Measurements from ENCODE around the gene TMEM266.

The TMEM266 gene

GRCh38 chr15:76192715-76193114 is 132.9 kb downstream of the TMEM266 start:
- Histone ChIP-seq H3K27me3 (replicated peaks; ENCODE audit: control insufficient read depth, insufficient read depth, low read length) (no peaks in the 10 kb centered on the region), H3K4me3 (replicated peaks; ENCODE audit: low read depth, low read length) (no peak overlapping the region), H3K36me3 (ENCODE audit: control insufficient read depth, insufficient read depth, low read length) (no peaks in the 10 kb centered on the region)
- TF ChIP-seq, protein P1, sequence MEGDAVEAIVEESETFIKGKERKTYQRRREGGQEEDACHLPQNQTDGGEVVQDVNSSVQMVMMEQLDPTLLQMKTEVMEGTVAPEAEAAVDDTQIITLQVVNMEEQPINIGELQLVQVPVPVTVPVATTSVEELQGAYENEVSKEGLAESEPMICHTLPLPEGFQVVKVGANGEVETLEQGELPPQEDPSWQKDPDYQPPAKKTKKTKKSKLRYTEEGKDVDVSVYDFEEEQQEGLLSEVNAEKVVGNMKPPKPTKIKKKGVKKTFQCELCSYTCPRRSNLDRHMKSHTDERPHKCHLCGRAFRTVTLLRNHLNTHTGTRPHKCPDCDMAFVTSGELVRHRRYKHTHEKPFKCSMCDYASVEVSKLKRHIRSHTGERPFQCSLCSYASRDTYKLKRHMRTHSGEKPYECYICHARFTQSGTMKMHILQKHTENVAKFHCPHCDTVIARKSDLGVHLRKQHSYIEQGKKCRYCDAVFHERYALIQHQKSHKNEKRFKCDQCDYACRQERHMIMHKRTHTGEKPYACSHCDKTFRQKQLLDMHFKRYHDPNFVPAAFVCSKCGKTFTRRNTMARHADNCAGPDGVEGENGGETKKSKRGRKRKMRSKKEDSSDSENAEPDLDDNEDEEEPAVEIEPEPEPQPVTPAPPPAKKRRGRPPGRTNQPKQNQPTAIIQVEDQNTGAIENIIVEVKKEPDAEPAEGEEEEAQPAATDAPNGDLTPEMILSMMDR (IDR thresholded peaks at IDR 0.05; ENCODE audit: insufficient read depth, low read length, poor library complexity, severe bottlenecking), result no peak
- no peak for DNase-seq (ENCODE audit: extremely low read depth, insufficient read length)

GRCh38 chr15:76193934-76194333 is 134.1 kb downstream of the TMEM266 start:
- DNase-seq (ENCODE audit: extremely low read depth, insufficient read length), result no peak
- Histone ChIP-seq H3K27me3 (replicated peaks; ENCODE audit: control insufficient read depth, insufficient read depth, low read length) (no peaks in the 10 kb centered on the region), H3K36me3 (ENCODE audit: control insufficient read depth, insufficient read depth, low read length) (no peaks in the 10 kb centered on the region), H3K4me3 (replicated peaks; ENCODE audit: low read depth, low read length) (no peak overlapping the region)
- TF ChIP-seq, protein P1 (IDR thresholded peaks at IDR 0.05; ENCODE audit: insufficient read depth, low read length, poor library complexity, severe bottlenecking), result no peak

DNA sequence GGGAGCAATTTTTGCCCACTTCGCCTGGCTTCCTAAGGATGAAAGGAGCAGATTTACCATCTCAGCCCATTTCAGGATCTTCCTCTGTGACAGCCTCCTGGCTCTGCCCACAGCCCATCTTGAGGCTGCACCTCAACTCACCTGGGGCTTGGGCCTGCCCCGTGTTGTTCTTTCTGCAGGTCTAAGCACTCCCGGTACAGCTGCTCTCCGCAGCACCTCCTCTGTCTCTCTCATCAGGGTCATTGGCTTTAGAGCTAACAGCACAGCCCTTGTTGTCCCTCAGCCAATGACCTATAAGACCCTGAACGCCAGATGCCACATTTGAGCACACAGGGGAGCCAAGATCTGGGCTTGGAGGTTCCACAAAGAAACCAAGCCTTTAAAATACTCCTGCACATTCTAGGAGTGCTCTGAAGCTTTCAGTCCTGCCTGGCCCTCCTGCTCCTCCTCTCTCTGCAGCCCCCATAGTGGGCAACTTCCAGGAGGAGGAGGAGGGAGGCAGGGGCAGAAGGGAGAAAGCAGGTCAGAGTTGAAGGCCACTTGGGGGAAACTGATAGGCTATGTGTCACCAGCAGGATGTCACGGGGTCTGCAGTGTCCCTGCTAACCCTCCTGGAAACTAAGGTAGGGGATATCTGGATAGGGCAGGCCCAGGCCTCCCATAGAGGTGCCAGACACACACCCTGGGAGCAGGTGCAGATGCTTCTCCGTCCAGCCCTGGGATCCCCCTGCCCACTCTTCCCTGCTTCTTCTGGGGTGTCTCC is 135.9 kb downstream of the TMEM266 start:
- DNase-seq (ENCODE audit: extremely low read depth, insufficient read length), result no peak
- H3K36me3 ChIP-seq (ENCODE audit: control insufficient read depth, insufficient read depth, low read length), result peaks cover 2% of the 10 kb centered on the region; the same call in 1 of the 2 replicates
- no peak overlapping the region for H3K4me3 ChIP-seq (replicated peaks; ENCODE audit: low read depth, low read length)
- H3K27me3 ChIP-seq (replicated peaks; ENCODE audit: control insufficient read depth, insufficient read depth, low read length), result no peaks in the 10 kb centered on the region
- TF ChIP-seq, protein P1 (IDR thresholded peaks at IDR 0.05; ENCODE audit: insufficient read depth, low read length, poor library complexity, severe bottlenecking), result no peak

- H3K36me3 ChIP-seq (ENCODE audit: control insufficient read depth, insufficient read depth, low read length), result peaks cover 3% of the 10 kb centered on the region; the same call in 1 of the 2 replicates
- H3K4me3 ChIP-seq (replicated peaks; ENCODE audit: low read depth, low read length), result no peak overlapping the region
- peak; percentile 44 for DNase-seq (ENCODE audit: extremely low read depth, insufficient read length)
- TF ChIP-seq, protein P1 (IDR thresholded peaks at IDR 0.05; ENCODE audit: insufficient read depth, low read length, poor library complexity, severe bottlenecking), result no peak
- H3K27me3 ChIP-seq (replicated peaks; ENCODE audit: control insufficient read depth, insufficient read depth, low read length), result no peaks in the 10 kb centered on the region
Measured at GRCh38 chr15:76196269-76197231, 136.8 kb downstream of the TMEM266 start.

- Histone ChIP-seq H3K4me3 (replicated peaks; ENCODE audit: low read depth, low read length) (no peak overlapping the region), H3K27me3 (replicated peaks; ENCODE audit: control insufficient read depth, insufficient read depth, low read length) (no peaks in the 10 kb centered on the region), H3K36me3 (ENCODE audit: control insufficient read depth, insufficient read depth, low read length) (peaks cover 3% of the 10 kb centered on the region; the same call in 1 of the 2 replicates)
- no peak for DNase-seq (ENCODE audit: extremely low read depth, insufficient read length)
- TF ChIP-seq, protein P1 (IDR thresholded peaks at IDR 0.05; ENCODE audit: insufficient read depth, low read length, poor library complexity, severe bottlenecking), result no peak
Measured at GRCh38 chr15:76197703-76198455, 138.1 kb downstream of the TMEM266 start.
